A549 treated with Hydrocortisone at 1 μM for 4 hours (cell line): ENCODE data around the gene SKIC3. TPM values are rescaled to one million over a fixed set of nuclear protein-coding genes. Genes with fewer than 3 reads are reported as not detected.

ENCODE experiments used
- total RNA-seq: library from RNA; stranded (reverse); fragments of 200-300 nt; extraction: Qiagen RNA extraction; gene quantifications from 5 replicates; pipeline ENCODE4 v1.2.3, GENCODE V29; 2022

SKIC3 gene
- 16.9 to 28.9 TPM (median 23.4 TPM) in 5 replicates for total RNA-seq

DNA sequence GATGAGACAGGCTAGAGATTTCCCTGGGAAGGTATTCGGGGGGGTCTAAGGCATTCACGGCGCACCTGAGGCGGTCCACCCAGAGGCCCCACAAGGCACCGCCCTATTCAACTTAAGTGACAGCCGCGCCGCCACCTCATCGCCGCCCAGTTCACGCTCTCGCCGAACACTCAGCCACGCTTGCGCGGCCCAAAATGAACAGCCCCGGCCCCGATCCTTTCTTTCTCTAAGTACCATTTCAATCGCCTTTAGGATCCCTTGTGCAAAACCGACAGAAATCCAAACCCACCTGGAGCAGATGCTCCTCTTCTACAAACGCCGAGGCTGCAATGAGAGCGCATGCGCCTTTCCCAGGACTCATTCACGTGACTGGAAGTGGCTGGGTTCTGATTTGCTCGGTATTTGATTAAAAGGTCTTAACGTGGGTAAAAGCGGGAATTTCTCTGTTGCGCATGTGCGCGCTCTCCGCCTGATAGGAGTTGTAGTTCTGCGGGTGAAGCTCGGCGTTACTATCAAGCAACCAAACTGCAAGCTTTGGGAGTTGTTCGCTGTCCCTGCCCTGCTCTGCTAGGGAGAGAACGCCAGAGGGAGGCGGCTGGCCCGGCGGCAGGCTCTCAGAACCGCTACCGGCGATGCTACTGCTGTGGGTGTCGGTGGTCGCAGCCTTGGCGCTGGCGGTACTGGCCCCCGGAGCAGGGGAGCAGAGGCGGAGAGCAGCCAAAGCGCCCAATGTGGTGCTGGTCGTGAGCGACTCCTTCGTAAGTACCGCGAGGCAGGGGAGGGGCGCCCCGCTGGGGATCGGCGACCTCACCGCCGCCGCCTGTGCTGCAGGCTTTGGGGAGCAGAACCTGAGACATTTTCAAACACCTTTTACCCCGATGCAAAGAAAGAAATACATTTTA is at the start of gene SKIC3, which contains the start of gene ARSK:
Gene SKIC3 (minus strand): TSS at position 331 of the 902 bp plus-strand sequence. CDS start 7,827 bp downstream, outside the sequence.
Gene ARSK (plus strand): TSS at position 455 of the 902 bp plus-strand sequence. CDS start 178 bp downstream, at position 633.

Other genes with a start within 250 kb of the SKIC3 start
- gene FAM81B, start 163.6 kb downstream of the SKIC3 start, total RNA-seq, result not detected in 5 replicates
- gene ARSK, start 124 bp upstream of the SKIC3 start, total RNA-seq, result 5.4 to 8.5 TPM (median 8.3 TPM) in 5 replicates
- gene GPR150, start 65.1 kb upstream of the SKIC3 start, total RNA-seq, result 0.06 to 0.23 TPM (median 0.16 TPM) in 5 replicates
- gene RFESD, start 91.8 kb upstream of the SKIC3 start, total RNA-seq, result 1.5 to 2.3 TPM (median 2.1 TPM) in 5 replicates
- gene SPATA9, start 128.0 kb upstream of the SKIC3 start, total RNA-seq, result 0.17 to 0.22 TPM (median 0.18 TPM) in 3 of 5 replicates, not detected in the others
- gene RHOBTB3, start 176.4 kb upstream of the SKIC3 start, total RNA-seq, result 7.1 to 11.5 TPM (median 9.0 TPM) in 5 replicates